ENCODE measurements around the gene DGKE.

- TF ChIP-seq CTCF (IDR thresholded peaks at IDR 0.05) (no peak), ZFX (IDR thresholded peaks at IDR 0.05; ENCODE audit: borderline replicate concordance) (no peak)
Measured at GRCh38 chr17:56819030-56819429, 14.9 kb upstream of the DGKE start.

Data from 22Rv1 (cell line).